HG02623 (cell line): ENCODE results near the gene POLDIP3.
"Not testable (repeated sequence)": the region's sequence is repeated elsewhere in the genome, so short reads cannot be mapped to it uniquely, and the experiment has no call there.

ENCODE experiments used
- ATAC-seq: cut with Tn5 transposase; IDR thresholded peaks from one replicate; pipeline ENCODE4 v1.9.1; 2021; ENCODE audit warnings: moderate library complexity; ENCODE audit not compliant: unreplicated experiment

POLDIP3 gene

DNA sequence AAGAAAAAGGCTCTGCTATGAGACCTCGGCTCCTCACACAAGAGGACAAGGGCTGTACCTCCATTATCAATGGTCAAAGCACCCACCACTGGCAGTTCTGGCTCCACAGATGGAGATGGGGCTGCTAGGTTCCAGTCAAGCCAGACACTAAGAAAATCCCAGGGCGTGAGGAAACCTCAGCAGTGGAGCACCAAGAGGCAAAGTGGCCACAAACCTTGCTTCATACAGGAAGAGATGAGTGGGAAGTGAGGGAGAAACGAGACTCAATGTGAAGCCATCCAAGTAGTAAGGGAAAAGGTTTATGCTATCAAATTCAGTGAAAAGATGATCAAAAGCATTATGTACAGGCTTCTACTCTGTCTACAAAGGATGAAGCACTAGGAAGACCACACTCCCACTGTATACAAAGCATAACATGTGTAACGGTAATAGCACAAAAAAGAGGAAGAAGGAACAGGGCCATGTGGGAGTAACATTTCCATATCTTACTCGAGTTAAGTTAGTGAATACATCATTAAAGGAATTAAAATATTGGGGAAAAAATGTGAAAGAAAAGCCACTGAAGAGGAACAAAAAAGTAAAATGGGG is 27.0 kb downstream of the POLDIP3 start:
- no peak for ATAC-seq

DNA sequence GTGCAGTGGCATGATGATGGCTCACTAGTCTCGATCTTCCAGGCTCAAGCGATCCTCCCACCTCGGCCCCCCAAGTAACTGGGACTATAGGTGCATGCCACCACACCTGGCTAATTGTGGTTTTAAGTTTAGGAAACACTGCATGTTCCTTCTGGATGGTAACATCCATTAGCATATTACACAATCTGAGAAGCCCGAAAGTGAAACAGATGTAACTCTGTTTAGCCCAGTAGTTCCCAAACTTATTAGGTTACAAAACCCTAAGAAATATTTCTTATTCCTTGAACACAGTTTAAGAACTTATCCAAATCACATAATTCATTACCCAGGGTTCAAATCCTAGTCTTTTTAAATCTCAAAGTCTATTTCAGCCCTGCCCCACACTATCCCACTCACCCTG is 28.3 kb downstream of the POLDIP3 start:
- no peak for ATAC-seq

DNA sequence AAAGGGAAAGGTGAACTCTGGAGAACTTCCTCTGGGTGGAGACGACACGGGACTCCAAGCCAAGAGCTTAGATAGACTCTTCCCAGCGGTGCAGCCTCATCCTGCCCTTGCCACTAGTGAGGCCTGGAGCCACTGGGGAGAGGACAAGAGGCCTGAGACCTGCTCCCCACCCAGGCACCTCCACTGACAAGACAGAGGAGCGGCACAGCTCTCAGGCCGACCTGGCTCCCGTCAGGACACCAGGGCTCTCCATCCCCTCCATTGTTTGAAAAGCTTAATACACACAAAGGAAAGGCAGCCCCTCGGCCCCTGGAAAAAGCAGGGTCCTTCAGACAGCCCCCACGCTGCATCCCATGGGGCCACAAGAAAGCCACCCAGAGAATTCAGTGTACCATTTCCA is 29.6 kb downstream of the POLDIP3 start:
- ATAC-seq, result no peak

DNA sequence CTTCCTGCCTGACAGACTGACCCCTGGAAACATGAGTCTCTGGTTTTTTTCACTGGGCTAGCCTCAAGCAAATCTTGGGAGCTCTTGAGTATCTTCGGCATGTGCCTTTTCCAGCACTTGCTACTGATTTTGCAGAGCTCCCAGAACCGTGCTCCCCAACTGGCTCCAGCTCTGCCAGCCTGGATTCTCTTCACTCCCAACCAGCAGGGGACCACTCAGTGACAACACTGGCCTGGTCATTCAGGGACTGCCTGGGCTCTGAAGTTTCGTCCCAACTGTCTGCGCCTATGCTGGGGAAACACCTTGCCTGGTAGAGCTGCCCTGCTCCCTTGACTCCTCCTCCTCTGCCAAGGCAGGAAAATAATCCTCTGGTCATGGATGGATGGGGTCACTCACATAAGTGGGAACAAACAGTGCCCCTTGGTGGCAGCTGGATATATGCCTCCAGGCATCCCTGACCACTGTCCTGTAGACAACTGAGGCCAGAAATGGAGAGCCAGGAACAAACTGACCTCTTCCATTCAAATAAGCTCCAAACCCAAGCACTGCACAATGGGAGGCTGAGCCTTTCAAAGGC is 30.2 kb downstream of the POLDIP3 start:
- ATAC-seq, result no peak

DNA sequence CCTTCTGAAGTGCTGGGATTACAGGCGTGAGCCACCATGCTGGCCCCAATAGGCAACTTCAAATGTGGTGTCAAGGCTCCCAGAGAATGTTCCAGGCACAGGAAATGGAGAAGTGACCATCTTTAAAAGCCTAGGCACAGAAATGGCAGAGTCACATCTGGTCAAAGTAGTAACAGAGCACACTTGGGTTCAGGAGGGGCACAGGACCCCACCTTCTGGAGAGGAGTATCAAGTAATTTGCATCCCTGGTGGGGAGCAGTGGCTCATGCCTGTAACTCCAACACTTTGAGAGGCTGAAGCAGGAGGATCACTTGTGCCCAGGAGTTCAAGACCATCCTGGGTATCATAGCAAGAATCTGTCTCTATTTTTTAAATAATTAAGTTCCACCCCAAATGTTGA is 31.7 kb downstream of the POLDIP3 start:
- ATAC-seq, result no peak

DNA sequence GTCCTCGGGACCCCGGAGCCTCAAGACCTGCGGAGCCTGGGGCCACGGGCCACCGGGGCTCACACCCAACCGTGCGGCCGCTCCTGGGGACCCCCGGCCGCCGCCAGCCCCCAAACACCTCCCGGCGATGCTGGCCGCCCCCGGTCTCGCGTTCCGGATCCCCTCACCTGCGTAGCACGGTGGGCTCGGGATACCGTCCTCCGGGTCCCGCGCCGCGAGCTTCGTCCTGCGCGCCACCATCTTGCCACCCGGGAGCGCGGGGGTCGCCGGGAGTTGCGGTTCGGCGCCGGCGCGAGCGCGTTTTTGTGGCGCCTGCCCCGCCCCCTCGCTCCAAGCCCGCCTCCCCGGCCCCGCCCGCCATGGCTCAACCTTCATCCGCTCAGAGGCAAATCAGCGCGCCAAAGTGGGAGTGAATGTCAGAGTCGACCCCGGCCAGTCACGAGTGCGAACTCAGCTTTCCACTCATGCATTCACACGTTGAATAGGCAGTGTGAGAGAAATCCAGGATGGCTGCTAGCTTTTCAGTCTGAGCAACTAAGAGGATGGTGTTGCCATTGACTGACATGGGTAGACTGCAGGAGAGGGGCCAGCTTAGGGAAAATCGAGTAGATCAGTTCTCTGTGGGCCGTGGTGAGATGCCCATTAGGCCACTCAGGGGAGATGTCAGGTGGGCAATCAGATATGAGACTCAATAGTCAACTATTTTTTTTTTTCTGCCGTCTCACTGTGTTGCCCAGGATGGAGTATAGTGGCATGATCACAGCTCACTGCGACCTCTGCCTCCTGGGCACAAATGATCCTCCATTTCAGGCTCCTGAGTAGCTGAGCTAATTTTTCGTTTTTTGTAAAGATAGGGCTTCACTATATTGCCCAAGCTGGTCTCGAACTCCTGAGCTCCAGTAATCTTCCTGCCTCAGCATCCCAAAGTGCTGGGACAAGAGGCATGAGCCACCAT is 32.6 kb downstream of the POLDIP3 start:
- ATAC-seq, result peak; percentile 51

DNA sequence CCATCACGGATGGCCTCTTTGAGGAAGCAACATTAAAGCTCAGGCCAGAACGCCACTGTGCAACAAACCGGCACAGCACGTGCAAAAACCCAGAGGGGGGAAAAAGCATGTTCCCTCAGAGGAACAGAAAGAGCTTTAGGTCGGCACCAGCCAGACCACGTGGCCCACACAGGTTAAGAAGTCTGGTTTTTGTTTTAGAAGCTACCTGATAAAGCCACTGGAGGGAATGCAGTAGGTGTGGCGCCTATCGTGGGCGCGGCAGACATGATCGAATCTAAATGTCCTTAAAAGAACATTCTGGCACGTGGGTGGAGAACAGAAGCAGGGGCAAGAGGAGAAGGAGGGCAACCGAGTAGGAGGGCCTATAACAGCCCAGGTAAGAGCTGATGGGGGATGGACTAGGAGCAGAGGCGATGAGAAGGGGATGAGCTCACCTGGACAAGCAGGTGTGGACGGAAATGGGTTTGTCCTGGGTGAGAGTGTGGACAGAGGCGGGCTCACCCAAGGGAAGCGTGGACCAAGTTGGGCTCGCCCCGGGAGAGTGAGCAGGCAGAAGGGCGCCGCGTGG is 33.4 kb downstream of the POLDIP3 start:
- ATAC-seq, result not testable (repeated sequence)

DNA sequence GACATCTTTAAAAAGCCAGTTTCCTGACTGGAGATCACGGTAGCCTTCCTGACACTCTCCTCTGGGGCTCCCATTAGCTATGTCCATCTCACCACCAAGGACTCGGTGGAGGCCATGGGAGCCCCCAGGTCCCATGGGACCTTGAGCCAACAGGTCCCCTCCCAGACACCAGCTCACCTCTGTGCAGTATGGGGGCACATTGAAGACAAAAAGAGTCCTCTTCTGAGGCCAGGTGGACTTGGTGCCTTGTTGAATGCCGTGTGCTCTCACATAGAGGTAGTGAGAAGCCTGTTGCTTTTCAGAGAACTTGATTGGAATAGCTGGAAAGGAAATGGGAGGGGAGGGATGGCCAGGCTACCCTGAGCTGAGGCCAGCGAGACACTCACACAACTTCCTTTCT is 34.6 kb downstream of the POLDIP3 start:
- not testable (repeated sequence) for ATAC-seq

DNA sequence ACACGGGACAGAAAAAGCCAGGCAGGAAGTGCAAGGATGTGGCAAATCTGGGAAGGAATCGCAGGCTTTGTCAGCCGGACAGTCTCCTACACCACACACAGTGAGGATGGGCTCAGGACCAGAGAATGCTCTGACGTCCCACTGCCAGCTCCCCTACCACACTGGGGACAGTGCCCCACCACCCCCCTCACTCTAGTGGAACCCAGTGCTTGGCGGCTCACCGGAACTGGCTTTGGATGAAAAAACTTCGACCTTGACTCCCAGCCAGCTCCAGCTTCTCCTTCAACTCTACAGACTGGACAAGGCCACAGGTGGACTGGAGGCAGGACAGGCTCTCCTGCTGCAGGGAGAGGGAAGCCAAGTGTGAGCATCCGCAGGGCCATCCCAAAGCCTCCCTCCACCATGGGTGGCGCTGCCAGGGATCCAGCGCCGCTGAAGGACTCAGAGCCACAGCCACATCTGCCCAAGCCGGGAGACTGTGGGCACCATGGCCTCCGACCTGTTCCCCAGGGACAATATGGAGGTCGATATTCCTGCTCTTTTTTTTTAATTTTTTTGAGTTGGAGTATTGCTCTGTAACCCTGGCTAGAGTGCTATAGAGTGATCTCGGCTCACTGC is 37.0 kb downstream of the POLDIP3 start:
- no peak for ATAC-seq

DNA sequence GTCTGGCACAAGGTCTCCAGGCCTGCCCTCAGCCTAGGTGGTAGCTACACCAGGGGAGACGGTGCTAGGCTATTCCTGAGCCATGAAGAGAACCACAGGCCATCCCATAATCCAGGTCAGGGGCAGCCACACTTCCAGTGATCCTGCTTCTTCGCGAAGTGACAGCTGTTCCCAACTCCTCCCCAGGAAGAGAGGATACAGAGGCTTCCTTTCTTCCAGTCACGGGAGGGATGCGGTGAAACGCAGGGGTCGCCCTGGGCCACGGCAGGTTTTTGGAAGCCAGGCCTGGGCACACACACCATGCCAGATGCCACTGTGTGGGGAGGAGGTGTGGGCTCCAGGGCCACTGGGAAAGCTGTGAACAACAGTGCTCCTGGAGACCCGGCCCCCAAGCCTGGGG is 37.5 kb downstream of the POLDIP3 start:
- ATAC-seq, result not testable (repeated sequence)

DNA sequence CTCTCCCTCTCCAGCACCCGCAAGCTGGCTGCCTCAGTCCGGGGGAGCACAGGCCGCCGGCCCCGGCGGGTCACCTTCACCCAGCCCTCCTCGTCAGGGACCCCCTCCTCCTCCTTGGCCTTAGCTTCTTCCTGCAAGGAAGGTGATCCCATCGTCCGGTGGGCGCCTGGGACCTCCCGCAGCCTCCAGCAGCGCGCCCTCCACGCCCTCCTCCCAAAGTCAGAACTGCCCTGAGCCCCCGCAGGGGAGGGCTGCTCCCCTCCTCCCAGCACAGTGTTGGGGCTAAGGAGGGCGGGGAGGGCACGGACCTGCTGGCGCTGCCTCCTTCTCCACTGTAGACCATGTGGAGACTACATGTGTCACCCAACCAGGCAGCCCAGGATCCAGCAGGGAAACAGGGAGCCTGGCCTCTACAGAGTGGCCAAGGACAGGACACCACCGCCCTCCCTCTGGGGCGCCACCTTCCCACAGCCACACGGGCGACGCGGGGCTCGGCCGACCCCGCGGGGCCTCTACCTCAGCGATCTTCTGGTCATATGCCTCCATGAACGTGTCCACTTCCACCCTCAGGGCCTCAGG is 38.6 kb downstream of the POLDIP3 start:
- not testable (repeated sequence) for ATAC-seq

DNA sequence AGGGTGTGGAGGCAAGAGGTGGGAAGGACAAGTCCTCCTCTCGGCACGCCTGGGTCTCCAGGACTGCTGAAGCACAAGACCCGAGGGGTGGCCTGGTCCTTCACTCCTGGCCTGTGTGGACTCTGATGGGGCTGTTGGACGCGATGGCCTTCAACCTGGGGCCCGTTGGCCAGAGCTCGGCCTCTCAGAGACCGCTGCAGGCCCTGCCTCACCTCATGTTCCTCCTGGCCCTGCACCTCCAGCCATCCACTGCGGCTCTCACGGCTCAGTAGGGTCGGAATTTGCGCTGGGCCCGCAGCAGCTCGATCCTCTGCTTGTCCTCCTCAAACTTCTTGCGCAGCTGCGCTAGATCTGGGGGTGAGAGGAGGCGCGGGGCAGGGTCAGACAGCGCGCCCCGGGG is 40.2 kb downstream of the POLDIP3 start:
- not testable (repeated sequence) for ATAC-seq

DNA sequence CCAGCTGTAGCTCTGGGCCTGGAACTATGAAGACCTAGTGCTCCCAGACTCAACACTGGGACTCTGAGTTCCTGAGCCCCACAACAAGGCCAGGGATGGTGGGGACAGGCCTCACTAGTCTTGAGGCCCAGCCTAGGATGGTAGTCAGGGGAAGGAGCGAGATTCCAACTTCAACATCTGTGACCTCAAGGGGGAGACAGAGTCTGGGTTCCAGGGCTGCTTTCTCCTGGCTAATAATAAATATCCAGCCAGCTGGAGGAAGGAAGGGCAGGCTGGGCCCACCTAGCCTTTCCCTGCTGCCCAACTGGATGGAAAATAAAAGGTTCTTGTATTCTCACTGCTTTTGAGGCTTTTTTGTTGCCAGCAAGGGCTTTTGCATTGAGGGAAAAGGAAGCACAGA is 40.6 kb downstream of the POLDIP3 start:
- ATAC-seq, result not testable (repeated sequence)

- not testable (repeated sequence) for ATAC-seq
These were observed 43.6 kb downstream of the POLDIP3 start for GRCh38 chr22:42571068-42571467.

DNA sequence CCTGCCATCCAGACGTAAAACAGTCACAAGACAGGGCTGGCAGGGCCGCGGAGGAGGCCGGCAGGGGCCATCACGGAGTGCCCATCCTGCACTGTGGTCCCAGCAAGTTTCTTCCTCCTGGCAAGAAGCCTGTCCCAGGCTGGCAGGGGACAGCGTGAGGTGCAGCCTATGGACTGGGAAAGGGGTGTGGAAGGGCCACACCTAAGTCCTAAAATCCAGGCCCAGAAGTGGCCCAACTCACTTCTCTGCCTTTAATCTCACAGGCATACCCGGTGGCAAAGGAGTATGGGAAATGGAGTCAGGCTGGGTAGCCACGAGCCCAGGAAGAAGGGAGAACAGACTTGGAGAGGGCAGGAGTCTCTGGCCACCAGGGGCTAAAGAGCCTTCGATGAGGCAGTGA is 44.1 kb downstream of the POLDIP3 start:
- not testable (repeated sequence) for ATAC-seq

- not testable (repeated sequence) for ATAC-seq
These were observed 46.7 kb downstream of the POLDIP3 start for GRCh38 chr22:42567950-42568349.

- ATAC-seq, result no peak
These were observed 48.7 kb downstream of the POLDIP3 start for GRCh38 chr22:42565956-42566355.

DNA sequence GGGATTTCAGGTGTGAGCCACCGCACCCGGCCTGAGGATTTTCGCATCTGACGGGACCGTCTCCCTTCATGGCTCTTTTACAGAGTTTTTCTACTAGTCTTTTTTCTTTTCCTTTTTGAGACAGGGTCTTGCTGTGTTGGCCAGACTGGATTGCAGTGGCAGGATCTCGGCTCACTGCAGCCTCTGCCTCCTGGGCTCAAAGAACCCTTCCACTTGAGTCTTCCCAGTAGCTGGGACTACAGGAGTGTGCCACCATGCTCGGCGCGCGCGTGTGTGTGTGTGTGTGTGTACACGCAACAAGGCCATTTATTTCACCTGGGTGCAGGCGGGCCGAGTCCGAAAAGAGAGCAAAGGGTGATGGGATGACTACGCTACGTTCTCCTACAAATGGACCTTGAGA is 50.0 kb downstream of the POLDIP3 start:
- no peak for ATAC-seq

DNA sequence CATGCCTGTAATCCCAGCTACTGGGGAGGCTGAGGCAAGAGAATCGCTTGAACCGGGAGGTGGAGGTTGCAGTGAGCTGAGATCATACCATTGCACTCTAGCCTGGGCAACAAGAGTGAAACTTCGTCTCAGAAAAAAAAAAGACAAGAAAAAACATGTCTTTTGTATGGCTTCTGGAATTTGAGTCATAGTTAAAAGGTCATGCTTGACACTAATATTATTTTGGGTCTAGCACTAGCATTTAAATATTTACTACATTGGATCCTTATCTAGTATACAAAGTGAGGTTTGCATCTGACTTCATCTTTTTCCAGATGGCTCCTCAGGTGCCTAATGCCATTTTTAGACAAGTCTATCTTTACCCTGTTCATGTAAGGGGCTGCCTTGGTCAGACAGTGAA is 50.7 kb downstream of the POLDIP3 start:
- ATAC-seq, result not testable (repeated sequence)

- ATAC-seq, result no peak
These were observed 52.0 kb downstream of the POLDIP3 start for GRCh38 chr22:42562684-42563083.

DNA sequence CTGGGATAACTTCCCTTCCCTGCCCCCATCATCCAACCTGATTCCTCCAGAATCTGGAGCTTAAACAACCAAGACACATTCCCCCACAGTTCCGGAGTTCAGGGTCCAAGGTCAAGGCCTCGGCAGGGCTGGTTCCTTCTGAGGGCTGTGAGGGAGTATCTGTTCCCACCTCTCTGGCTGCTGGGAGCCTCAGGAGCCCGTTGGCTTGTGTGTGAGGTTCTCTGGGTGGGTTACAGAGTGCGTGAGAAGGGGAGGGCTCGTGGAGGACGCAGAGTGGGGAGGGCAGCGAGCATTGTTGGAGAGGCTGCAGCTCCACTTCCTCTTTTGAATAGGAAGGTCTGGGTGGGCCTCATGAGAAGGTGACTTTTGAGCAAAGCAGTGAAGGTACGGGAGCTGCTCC is 52.4 kb downstream of the POLDIP3 start:
- ATAC-seq, result no peak
